ENCODE measurements around the gene U2AF2. TPM values are rescaled to one million over a fixed set of nuclear protein-coding genes. Genes with fewer than 3 reads are reported as not detected.

U2AF2 gene
- total RNA-seq, 4 donors from 2014 or later = 10.0 to 165 (median 58.1) TPM

GRCh38 chr19:55694656-55695491 lies 40.0 kb downstream of the U2AF2 start:
- H3K27me3 ChIP-seq = no peaks in the 10 kb centered on the region
- no peaks in the 10 kb centered on the region for H3K36me3 ChIP-seq
- no peaks in the 10 kb centered on the region for H3K4me1 ChIP-seq
- no peaks in the 10 kb centered on the region for H3K9me3 ChIP-seq
- no peak for TF ChIP-seq POLR2A (IDR thresholded peaks at IDR 0.05)
- TF ChIP-seq CTCF (IDR thresholded peaks at IDR 0.05) = no peak
- no peak overlapping the region for H3K27ac ChIP-seq
- H3K4me3 ChIP-seq = no peak overlapping the region
- no peak for DNase-seq
- intact Hi-C loops (cut with DNase I; ENCODE audit: low total_unique reads) = no loop called here

- intact Hi-C loops (cut with DNase I; ENCODE audit: low total_unique reads) = no loop called here
- H3K4me3 ChIP-seq = no peak overlapping the region
- no peaks in the 10 kb centered on the region for H3K36me3 ChIP-seq
- TF ChIP-seq CTCF (IDR thresholded peaks at IDR 0.05) (no peak), POLR2A (IDR thresholded peaks at IDR 0.05) (no peak)
- DNase-seq = no peak
- no peaks in the 10 kb centered on the region for H3K9me3 ChIP-seq
- no peaks in the 10 kb centered on the region for H3K27me3 ChIP-seq
- no peak overlapping the region for H3K27ac ChIP-seq
- H3K4me1 ChIP-seq = no peaks in the 10 kb centered on the region
Measured at GRCh38 chr19:55695511-55696290, 40.9 kb downstream of the U2AF2 start.

GRCh38 chr19:55696301-55697068 lies 41.6 kb downstream of the U2AF2 start:
- Histone ChIP-seq H3K27ac (no peak overlapping the region), H3K4me1 (no peaks in the 10 kb centered on the region), H3K36me3 (no peaks in the 10 kb centered on the region), H3K9me3 (no peaks in the 10 kb centered on the region), H3K4me3 (no peak overlapping the region), H3K27me3 (no peaks in the 10 kb centered on the region)
- no peak for DNase-seq
- intact Hi-C loops (cut with DNase I; ENCODE audit: low total_unique reads) = no loop called here
- TF ChIP-seq CTCF (IDR thresholded peaks at IDR 0.05) (no peak), POLR2A (IDR thresholded peaks at IDR 0.05) (no peak)

GRCh38 chr19:55697069-55697440 lies 42.2 kb downstream of the U2AF2 start:
- no peaks in the 10 kb centered on the region for H3K36me3 ChIP-seq
- TF ChIP-seq POLR2A (IDR thresholded peaks at IDR 0.05) (no peak), CTCF (IDR thresholded peaks at IDR 0.05) (no peak)
- intact Hi-C loops (cut with DNase I; ENCODE audit: low total_unique reads) = no loop called here
- H3K9me3 ChIP-seq = no peaks in the 10 kb centered on the region
- no peak overlapping the region for H3K27ac ChIP-seq
- no peaks in the 10 kb centered on the region for H3K4me1 ChIP-seq
- no peak overlapping the region for H3K4me3 ChIP-seq
- no peaks in the 10 kb centered on the region for H3K27me3 ChIP-seq
- DNase-seq = no peak

Data from uterus (tissue), 4 donors.